GM21723 (cell line): ENCODE measurements around the gene SLC30A5.
"Not testable (repeated sequence)": the region's sequence is repeated elsewhere in the genome, so short reads cannot be mapped to it uniquely, and the experiment has no call there.

ENCODE experiments used
- ATAC-seq: cut with Tn5 transposase; IDR thresholded peaks from one replicate; pipeline ENCODE4 v1.9.1; 2021; ENCODE audit warnings: mild to moderate bottlenecking, moderate library complexity; ENCODE audit not compliant: unreplicated experiment

SLC30A5 gene

DNA sequence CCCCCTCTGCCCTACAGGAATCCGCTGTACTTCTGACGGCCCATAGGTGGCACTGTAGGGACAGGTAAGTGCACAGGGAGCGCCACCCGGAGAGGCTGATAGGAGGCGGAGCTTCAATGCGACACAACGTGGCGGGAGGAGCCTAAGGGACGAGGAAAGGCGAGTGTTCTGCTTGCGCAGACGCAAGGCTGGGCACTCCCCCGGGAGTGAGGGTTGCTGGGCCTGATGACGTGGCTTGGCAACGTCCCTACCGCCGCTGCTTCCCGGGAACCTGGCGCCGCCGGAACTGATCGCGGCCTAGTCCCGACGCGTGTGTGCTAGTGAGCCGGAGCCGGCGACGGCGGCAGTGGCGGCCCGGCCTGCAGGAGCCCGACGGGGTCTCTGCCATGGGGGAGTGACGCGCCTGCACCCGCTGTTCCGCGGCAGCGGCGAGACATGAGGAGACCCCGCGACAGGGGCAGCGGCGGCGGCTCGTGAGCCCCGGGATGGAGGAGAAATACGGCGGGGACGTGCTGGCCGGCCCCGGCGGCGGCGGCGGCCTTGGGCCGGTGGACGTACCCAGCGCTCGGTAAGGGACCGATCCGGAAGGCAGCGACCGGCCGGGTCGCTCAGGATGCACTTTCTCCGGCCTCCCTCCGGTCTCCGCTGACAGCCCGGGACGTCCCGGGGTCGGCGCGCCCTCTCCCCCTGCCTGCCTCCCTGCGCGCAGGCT, at the start of gene SLC30A5:
Gene SLC30A5, plus strand, starts transcription at position 244 of the 712 bp plus-strand sequence. Its CDS starts 242 bp downstream, at position 486.
- ATAC-seq: peak; percentile 99

DNA sequence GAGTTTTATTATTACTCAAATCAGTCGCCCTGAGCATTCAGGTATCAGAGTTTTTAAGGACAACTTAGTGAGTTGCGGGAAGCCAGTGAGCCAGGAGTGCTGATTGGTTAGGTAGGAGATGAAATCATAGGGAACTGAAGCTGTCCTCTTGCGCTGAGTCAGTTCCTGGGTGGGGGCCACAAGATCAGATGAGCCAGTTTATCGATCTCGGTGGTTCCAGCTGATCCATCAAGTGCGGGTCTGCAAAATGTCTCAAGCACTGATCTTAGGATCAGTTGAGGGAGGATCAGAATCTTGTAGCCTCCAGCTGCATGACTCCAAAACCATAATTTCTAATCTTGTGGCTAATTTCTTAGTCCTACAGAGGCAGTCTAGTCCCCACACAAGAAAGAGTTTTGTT, 48.6 kb upstream of the SLC30A5 start:
- not testable (repeated sequence) for ATAC-seq

DNA sequence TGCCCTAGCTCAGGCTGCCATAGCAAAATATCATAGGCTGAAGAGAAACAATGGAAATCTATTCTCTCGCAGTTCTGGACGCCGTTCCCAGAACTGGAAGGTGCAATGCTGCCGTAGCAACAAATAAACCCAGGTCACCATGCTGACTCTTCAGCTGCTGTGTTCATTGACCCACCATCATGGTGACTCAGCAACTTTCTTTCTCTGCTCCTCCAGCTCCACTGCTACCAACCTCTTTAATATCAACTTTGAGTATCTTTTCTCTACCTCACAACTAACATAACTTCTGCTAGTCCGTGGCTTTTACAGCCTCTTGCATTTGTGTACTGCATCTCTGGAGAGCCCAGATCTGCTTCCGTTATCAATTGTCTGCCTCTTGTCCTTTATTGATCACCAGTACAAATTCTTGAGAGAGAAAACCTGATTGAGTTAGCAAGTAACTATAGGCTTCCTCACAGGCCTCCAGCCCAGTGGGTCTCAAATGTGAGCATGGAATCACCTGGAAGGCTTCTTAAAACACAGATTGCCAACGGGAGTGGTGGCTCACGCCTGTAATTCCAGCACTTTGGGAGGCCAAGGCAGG, 47.3 kb upstream of the SLC30A5 start:
- ATAC-seq: no peak

DNA sequence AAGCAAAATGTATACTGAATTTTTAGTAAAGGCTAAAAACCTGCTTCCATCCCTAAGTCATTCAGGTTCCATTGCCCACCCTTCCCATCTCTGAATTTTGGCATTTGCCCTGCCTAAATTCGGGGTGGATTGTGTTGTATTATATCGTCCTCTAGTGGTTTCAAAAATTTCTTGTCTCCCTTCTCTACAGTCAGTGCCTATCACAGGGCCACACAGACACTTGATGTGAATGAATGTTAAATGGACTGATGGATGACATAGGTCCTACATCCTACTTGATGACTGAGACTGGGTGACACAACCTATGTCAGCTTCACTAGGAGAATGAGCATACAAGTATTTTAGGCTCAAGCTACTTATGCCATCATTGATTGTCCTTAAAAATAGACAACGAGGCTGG, 45.6 kb upstream of the SLC30A5 start:
- ATAC-seq: no peak

DNA sequence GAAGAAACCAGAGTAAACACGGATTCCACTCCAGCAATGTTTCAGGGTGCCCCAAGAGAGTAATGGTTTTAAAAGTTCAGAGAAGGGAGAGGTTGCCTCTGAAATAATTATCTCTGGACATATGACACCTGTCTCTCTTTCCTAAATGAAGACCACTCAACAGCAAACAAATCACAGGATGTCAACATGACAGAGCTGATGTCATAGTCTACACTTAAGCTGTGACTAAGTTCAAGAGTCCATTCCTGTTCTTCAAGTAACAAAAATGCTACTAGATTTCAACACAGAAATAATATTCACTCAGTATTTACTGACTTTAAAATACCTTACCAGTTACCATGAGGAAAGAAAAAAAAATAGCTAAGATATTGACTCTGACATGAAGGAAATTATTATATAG, 44.7 kb upstream of the SLC30A5 start:
- ATAC-seq: no peak

DNA sequence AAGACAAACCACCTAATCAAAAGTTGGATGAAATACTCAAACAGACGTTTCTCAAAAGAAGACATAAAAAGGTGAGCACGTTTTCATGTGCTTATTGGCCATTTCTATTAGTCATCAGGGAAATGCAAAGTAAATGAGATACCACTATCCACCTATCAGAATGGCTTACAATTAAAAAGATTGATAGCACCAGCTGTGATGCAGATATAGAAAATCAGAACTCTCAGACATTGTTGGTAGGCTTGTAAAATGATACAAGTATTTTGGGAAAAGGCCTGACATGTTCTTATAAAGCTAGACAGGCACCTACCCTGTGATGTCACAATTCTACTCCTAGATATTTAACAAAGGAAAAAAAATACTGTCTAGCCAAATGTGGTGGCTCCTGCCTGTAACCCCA, 44.0 kb upstream of the SLC30A5 start:
- no peak for ATAC-seq

DNA sequence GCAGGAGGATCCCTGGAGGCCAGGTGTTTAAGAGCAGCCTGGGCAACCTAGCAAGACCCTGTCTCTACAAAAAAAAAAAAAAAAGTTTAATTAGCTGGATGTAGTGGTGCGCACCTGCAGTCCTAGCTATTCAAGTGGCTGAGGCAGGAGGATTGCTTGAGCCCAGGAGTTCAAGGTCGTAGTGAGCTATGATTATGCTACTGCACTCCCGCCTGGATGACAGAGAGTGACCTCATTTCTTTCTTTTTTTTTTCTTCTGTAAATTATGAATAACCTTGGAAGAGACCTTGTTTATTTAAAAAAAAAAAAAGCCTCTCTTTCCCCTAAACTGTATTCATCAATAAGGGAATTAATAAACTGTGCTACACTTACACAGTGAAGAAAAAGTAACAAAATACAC, 43.6 kb upstream of the SLC30A5 start:
- no peak for ATAC-seq

DNA sequence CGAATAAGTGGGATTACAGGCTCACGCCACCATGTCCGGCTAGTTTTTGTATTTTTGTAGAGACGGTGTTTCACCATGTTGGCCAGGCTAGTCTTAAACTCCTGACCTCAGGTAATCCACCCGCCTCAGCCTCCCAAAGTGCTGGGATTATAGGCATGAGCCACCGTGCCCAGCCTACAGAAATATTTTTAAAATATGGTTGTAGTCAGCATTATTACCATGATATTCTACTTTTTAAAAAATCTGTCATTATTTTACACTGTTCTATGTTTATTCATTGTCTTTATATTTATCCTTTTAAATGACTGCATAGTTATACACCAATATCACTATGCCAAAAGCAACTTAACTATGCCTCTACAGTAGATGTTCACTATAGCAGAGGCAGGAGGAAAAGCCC, 41.6 kb upstream of the SLC30A5 start:
- ATAC-seq: no peak

DNA sequence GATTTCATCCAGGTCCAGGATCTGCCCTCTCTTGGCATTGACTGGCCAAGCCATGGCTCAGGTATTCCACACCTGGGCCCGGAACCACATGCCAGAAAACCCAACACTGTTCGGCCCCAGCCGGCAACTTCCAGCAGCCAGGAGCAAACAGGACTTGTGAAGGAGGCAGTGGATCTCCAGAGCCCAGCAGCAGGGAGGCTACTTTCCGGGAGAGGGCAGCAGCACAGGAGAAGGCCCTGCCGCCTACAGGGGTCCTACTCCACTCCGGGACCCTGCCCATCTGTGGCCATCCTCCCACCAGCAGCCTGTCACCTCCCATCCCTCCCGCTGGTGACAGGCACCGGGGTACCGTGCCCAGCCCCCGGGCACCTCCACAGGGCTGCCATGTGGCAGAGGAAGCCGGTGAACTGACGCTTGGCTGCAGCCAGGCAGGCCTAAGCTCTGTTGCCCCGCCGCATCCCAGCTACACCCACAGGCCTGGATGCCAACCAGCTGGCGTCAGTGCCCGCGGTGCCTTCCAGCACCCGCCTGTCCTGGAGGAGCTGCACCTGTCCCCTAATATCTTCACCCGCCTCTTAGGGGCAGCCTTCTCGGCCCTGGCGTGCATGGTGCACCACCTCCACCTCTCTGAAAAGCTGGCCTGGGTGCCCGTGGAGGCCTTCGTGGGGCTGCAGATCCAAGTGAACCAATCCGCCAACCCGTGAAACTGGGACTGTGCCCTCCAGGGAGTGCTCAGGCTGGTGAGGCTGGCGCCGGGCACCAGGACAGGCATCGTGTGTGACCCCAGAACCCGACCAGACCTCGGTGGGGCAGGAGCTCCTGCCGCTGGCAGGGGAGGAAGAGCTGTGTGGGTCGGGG, 18.9 kb upstream of the SLC30A5 start:
- ATAC-seq: no peak

DNA sequence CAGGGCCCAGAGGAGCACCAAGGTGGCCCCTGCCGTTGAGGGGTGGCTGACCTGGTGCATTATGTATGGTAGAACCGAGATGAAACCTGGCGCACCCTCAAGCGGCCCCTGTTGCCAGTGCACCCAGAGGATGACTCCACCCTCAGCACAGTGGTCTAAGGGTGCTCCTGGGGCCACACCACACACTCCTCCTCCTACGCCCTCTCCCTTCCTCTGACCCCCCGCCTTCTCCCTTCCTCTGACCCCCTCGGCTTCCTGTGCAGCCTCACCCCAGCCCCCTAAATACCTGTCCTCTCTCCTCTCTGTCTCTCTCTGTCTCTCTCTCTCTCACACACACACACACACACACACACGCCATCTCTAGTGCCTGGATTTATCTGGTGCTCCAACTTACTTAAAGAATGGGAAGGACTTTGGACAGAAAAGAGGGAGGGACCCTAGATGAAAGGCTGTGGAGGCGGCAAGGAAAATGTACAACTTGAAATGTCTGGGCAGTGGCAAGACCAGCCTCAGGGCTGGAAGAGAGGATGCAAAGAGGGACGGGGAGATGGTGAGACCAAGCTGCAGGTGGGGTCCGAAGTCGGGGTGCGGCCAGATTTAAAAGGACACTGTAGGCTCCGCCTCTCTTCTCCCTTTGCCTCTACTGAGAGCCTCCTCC, 18.2 kb upstream of the SLC30A5 start:
- ATAC-seq: no peak

DNA sequence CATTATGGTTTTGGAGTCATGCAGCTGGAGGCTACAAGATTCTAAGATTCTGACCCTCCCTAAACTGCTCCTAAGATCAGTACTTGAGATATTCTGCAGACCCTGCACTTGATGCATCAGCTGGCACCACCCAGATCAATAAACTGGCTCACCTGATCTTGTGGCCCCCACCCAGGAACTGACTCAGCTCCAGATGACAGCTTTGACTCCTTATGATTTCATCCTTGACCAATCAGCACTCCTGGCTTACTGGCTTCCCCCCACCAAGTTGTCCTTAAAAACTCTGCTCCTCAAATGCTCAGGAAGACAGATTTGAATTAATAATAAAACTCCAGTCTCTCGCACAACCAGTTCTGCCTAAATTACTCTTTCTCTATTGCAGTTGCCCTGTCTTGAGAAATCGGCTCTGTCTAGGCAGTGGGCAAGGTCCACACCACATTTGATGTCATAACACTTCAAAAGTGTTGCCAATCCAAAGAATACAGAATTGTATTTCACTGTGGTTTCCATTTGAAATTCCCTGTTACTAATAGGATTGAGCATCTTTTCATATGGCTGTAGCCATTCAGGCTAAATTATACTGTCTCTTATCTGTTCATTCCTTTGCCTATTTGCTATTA, 14.8 kb upstream of the SLC30A5 start:
- no peak for ATAC-seq

DNA sequence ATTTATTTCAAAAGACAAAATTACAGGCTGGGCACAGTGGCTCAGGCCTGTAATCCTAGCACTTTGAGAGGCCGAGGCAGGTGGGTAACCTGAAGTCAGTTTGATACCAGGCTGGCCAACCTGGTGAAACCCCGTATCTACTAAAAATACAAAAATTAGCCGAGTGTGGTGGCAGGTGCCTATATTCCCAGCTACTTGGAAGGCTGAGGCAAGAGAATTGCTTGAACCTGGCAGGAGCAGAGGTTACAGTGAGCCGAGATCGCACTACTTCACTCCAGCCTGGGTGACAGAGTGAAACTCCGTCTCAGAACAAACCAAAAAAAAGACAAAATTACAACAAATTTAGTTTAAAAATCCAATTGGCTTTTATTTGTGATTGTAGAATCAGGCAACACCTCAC, 14.3 kb upstream of the SLC30A5 start:
- ATAC-seq: no peak

DNA sequence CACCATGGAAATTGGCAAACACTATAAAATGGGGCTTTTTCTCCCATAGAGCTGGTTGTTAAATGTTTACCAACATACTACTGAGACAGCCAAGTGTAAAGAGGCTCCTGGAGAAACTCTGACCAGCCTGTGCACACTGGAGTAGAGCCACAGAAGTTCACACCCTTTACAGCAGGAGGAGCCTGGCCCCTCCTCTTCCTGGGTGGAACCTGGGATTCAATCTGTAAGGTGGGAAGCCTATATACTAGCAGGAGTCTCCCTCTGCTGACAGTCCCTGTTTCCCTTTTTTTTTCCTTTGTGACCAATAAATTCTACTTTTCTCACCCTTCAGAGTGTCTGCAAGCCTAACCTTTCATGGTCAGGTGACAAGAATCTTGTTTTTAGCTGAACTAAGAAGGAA, 10.4 kb upstream of the SLC30A5 start:
- ATAC-seq: no peak

DNA sequence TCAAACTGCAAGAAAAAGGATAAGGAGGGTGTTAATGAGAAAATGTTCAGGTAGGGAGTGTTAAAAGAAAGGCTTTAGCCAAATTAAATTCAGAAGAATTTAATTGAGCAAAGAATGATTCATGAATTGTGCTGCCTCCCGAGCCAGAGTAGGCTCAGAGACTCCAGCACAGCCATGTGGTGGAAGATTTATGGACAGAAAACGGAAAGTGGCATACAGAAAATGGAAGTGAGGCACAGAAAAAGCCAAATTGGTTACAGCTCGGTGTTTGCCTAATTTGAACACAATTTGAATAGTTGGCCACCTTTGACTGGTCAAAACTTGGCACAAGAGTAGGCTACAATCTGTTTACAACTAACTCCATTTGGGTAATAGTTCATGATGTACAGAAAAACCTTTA, 9.6 kb upstream of the SLC30A5 start:
- no peak for ATAC-seq

DNA sequence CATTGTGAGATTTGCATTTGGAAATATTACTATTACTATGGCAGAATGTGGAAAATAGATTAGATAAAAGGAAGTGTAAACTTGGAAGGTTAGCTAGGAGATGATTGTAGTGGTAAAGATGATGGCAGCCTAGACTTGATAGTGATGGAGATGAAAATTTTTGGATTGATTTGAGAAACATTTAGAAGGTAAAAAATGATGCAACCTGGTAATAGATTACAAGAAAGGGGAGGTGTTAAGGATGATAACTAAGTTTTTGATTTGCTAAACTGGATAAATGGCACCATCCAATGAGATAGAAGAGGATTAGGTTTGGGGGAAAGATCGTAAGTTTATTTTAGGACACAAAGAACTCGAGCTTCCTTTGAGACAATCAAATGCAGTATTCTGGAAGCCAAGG, 8.9 kb upstream of the SLC30A5 start:
- no peak for ATAC-seq

DNA sequence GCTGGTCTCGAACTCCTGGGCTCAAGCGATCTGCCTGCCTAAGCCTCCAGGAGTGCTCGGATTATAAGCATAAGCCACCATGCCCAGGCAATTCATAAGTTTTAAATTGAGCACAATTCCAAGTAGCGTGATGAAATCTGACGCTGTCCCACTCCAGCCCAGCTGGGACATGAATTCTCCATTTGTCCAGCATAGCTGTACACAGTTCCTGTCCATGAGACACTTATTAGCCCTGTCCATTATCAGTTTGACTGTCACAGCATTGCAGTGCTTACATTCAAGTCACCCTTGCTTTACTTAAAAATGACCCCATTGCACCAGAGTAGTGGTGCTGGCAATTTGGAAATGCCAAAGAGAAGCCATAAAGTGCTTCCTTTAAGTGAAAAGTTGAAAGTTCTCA, 7.6 kb upstream of the SLC30A5 start:
- no peak for ATAC-seq

DNA sequence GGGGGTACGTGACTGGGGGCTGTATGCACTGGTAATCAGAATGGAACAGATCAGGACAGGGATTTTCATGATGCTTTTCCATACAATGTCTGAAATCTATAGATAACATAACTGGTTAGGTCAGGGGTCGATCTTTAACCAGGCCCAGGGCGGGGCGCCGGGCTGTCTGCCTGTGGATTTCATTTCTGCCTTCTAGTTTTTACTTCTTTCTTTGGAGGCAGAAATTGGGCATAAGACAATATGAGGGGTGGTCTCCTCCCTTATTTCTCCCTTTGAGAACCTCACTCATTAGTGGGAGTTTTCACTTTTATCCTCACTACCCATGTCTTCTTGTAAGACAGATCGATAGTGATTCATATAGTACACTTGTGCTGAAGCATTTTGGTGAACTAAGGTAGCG, 5.8 kb upstream of the SLC30A5 start:
- ATAC-seq: not testable (repeated sequence)

DNA sequence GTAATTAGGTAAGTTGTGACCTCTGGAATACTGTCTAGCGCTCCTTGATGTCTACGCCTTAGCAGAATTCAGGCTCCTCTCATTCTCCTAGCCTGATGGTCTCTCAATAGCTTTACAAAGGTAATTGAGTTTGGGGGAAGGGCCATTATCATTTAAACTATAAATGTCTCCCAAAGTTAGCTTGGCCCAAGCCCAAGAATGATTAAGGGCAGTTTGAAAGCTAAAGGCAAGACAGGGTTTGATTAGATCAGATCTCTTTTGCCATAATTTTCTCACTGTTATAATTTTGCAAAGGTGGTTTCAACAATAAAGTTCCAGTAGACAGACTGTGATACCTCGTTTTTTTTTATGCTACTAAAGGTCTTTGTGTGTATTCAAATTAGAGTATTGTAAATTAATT, 3.7 kb upstream of the SLC30A5 start:
- ATAC-seq: no peak

DNA sequence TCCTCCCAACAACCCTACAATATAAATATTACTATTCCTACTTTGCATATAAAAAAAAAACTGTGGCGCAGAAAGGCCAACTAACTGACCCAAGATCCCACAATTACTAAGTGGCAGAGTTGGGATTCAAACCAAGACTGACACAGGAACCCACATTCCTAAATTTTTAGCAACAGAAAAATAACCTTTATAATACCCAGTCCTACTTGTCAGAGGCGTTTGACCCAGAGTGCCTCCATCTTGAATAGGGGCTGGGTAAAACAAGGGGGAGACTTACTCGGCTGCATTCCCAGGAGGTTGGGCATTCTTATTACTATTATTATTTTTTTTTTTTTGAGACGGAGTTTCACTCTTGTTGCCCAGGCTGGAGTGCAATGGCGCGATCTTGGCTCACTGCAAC, 2.0 kb upstream of the SLC30A5 start:
- ATAC-seq: no peak

DNA sequence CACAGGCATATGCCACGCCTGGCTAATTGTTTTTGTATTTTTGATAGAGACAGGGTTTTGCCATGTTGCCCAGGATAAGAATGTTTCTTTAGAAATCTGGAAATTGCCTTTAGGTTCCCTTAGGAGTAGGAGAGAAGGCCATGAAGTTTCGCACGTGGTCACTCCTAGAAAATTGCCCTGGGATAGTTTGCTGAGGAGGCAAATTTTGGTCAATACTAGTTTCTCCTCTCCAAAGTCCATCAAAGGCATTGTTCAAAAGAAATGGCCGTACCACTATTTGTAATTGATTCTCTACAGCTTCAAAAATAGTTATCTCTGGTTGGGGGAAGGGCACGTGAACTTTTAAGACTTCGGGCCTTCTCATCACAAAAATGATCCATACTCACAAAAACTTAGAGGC, 845 bp upstream of the SLC30A5 start:
- no peak for ATAC-seq

DNA sequence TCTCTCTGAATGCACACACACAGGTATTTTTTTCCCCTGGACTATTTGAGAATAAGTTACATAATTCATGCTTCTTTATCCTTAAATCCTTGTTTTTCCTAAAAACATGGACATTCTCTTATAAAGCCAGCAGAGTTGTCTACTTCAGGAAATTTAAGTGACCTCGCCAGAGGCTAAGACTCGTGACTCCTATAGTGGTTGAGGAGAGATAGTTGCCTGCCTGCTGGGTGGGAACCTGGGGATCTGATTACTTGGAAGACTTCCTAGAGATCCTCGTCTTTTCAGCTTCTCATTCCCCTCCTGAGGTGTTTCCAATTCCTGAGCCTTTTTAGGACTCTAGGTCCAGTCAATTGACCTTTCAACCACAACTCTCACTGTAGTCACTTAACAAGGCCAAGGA, 5.5 kb downstream of the SLC30A5 start:
- no peak for ATAC-seq
